ENCODE data around the gene C1orf226.

Gene C1orf226

DNA sequence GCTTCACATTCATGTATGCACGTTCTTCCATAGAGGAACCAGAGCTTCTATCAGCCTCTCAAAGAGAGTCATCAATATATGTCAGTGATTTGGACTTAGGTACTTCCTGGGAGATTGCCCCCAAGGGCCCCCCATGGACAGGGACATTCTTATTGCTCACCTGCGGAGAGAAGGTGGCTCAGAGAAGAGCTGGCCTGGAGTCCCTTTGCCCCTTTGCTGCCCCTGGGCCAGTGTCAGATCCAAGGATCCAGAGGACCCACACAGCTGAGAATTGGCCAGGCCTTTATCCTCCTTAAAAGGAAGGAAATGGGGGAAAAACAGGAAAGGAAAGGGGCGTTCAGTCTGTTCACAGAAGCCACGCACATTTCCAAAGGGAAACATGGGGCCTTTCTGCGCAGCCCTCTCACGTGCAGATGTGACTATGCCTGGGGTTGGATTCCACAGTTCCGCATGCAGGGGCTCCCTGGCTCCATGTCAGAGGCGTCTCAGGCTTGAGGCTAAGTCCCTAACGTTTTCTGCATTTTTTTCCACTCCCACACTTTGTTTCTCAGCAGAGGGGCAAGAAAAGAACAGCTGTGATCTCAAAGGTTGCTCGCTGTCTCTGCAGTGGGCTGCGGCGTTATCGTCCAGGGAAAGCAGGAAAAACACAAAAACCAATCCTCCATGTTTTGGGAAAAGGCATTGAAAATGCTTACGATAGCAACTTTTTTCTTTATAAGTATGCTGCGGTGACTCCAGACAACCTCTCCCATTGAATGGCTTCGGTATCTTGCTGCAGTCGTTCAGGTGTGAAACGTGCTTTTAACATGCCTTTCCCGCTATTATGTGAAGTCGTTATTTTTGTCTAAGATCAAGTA is 5.9 kb downstream of the C1orf226 start:
- Histone ChIP-seq H4K20me1 (no peaks in the 10 kb centered on the region), H3K4me3 (no peak overlapping the region), H3K36me3 (no peaks in the 10 kb centered on the region), H3K27ac (peak overlapping the region in 4 of 11 experiments; percentile 6 to 85 (median 50); a peak in 8 of 22 replicates), H3K27me3 (no peaks in the 10 kb centered on the region), H3K4me1 (peaks cover 27 to 61% (median 52%) of the 10 kb centered on the region in 10 experiments), H3K4me2 (peak overlapping the region in 10 of 11 experiments; percentile 25 to 92 (median 81); a peak in 20 of 22 replicates), H3K9me3 (replicated peaks in 1 of 11) (no peaks in the 10 kb centered on the region), H3K9ac (no peak overlapping the region)
- no peak for TF ChIP-seq Cebpa-rat (IDR thresholded peaks at IDR 0.05)

DNA sequence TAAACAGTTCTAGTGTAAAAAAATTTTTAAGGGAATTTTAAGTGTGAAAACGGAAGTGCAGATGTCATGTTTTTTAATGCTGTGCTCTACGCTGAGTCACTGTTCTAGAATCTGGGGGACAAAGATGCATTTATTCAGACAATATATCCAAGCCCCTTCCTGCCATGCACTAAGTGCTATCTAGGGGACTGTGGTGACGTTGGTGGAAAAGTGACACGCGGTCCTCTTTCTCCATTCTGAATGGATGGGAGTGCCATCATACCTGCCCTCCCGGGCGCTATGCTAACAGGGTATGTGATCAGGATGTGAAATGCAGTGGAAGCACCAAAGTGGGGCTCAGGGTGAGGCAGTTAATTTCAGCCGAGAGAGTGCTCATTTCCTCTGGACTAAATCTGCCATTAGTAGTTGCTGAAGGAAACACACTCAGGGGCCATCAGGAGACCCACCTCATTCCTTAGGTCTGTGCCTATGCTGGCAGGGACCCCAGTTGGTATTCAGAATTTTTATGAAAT is 6.6 kb downstream of the C1orf226 start:
- H3K9ac ChIP-seq: peak overlapping the region in 6 of 11 experiments; percentile 44 to 73 (median 58); a peak in 7 of 22 replicates
- H3K27me3 ChIP-seq: no peaks in the 10 kb centered on the region
- H3K4me1 ChIP-seq: peaks cover 27 to 61% (median 52%) of the 10 kb centered on the region in 10 experiments
- no peaks in the 10 kb centered on the region for H3K36me3 ChIP-seq
- peak overlapping the region; percentile 62 to 92 (median 81); a peak in 19 of 22 replicates for H3K4me2 ChIP-seq
- H3K4me3 ChIP-seq: no peak overlapping the region
- peak overlapping the region in 8 of 11 experiments; percentile 60 to 85 (median 74); a peak in 16 of 22 replicates for H3K27ac ChIP-seq
- H4K20me1 ChIP-seq: no peaks in the 10 kb centered on the region
- TF ChIP-seq Cebpa-rat (IDR thresholded peaks at IDR 0.05): no peak
- H3K9me3 ChIP-seq (replicated peaks in 1 of 11): no peaks in the 10 kb centered on the region

DNA sequence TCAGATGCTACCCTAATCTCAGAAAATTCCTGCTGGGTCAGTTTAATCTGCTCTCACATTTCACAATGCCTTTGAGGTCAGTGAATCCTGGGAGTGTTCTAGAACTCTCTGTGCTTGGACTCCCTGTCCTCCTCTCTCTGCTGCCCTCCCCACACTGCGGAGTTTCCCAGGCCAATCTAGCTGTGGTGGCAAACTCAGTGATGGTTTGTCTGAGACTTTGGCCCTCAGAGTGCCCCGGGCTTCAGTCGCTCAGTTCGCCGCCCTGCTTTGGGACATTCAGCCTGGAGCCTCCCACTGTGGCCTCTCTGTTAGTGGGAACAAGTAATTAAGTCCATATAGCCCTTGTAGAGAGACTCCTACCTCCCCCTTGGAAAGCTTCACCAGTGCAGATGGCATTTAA is 7.1 kb downstream of the C1orf226 start:
- TF ChIP-seq Cebpa-rat (IDR thresholded peaks at IDR 0.05): no peak
- Histone ChIP-seq H3K4me1 (peaks cover 27 to 61% (median 52%) of the 10 kb centered on the region in 10 experiments), H3K9me3 (replicated peaks in 1 of 11) (no peaks in the 10 kb centered on the region), H3K9ac (peak overlapping the region in 9 of 11 experiments; percentile 4 to 73 (median 56); a peak in 15 of 22 replicates), H3K4me3 (peak overlapping the region in 3 of 10 experiments; percentile 6 to 9 (median 8); a peak in 1 of 20 replicates), H3K36me3 (no peaks in the 10 kb centered on the region), H3K4me2 (peak overlapping the region; percentile 62 to 92 (median 81)), H4K20me1 (no peaks in the 10 kb centered on the region), H3K27me3 (no peaks in the 10 kb centered on the region), H3K27ac (peak overlapping the region in 9 of 11 experiments; percentile 21 to 85 (median 73); a peak in 17 of 22 replicates)

DNA sequence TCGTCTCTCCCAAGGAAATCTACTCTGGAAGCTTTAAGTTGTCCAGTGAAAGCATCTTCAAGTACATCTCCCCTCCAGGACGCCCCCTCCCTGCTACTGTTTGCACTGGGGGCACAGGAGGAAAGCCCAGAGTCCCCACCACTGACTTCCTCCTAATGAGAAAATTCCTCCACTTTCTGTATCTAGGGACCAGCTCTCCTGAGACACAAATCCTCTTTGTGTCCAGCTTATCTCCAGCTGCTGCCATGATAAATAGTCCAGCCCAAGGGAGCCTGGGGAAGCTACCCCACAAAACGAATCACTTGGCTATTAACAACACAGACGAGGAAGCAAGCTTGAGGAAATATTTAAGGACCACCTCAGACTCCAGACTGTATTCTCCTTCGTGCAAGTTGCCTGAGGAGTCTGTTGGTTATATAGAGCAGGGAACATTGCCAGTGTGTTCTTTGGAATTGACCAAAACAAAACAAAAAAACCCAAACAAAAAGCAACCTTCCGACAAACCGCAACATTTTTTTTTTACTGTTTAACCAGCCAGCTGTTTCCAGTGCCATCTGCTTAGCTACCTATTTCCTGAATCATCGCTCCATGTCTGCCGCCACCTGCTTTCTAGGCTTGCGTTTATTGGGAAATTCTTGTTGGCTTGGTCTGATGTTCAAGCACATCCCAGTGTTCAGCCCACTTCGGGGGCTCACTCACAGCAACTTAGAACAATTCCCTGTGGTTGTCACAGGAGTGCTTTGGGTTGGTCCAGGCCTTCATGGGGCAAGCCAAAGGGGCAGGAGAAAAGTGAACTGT is 7.7 kb downstream of the C1orf226 start:
- H3K27me3 ChIP-seq: no peaks in the 10 kb centered on the region
- H3K9me3 ChIP-seq (replicated peaks in 1 of 11): no peaks in the 10 kb centered on the region
- peak overlapping the region in 9 of 11 experiments; percentile 21 to 85 (median 73); a peak in 19 of 22 replicates for H3K27ac ChIP-seq
- H3K36me3 ChIP-seq: no peaks in the 10 kb centered on the region
- peak in 6 of 11 experiments; percentile 38 to 77 (median 72); a peak in 10 of 22 replicates for TF ChIP-seq Cebpa-rat (IDR thresholded peaks at IDR 0.05)
- peak overlapping the region in 3 of 10 experiments; percentile 6 to 9 (median 8); a peak in 1 of 20 replicates for H3K4me3 ChIP-seq
- H4K20me1 ChIP-seq: no peaks in the 10 kb centered on the region
- H3K4me1 ChIP-seq: peaks cover 27 to 61% (median 52%) of the 10 kb centered on the region in 10 experiments
- peak overlapping the region; percentile 62 to 92 (median 81) for H3K4me2 ChIP-seq
- H3K9ac ChIP-seq: peak overlapping the region in 9 of 11 experiments; percentile 4 to 73 (median 56); a peak in 16 of 22 replicates

DNA sequence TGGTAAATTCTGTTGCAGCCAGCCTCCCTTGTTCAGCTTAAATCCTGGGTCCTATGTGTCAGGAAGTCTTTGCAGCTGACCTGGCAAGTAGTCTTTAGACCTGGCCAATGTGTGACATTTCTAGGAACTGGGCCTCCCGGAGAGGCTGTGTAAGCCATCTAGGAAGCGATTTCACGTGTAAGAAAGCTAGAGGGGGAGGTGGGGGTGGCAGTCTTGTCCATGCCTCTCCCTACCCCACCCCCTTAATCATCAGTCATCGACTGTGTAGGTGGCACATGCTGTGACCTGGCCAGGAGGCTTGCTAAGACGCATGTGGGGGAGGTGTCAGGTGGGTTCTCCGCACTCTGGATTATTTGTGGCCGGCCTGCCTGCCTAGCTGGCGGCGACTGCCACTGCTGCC is 8.4 kb downstream of the C1orf226 start:
- Histone ChIP-seq H3K27ac (peak overlapping the region in 8 of 11 experiments; percentile 43 to 85 (median 74); a peak in 17 of 22 replicates), H3K9ac (peak overlapping the region in 7 of 11 experiments; percentile 20 to 66 (median 46); a peak in 11 of 22 replicates), H3K36me3 (no peaks in the 10 kb centered on the region), H3K9me3 (replicated peaks in 1 of 11) (no peaks in the 10 kb centered on the region), H3K27me3 (no peaks in the 10 kb centered on the region), H3K4me1 (peaks cover 27 to 61% (median 52%) of the 10 kb centered on the region in 10 experiments), H3K4me2 (peak overlapping the region; percentile 62 to 92 (median 81)), H4K20me1 (no peaks in the 10 kb centered on the region), H3K4me3 (no peak overlapping the region)
- TF ChIP-seq Cebpa-rat (IDR thresholded peaks at IDR 0.05): no peak

DNA sequence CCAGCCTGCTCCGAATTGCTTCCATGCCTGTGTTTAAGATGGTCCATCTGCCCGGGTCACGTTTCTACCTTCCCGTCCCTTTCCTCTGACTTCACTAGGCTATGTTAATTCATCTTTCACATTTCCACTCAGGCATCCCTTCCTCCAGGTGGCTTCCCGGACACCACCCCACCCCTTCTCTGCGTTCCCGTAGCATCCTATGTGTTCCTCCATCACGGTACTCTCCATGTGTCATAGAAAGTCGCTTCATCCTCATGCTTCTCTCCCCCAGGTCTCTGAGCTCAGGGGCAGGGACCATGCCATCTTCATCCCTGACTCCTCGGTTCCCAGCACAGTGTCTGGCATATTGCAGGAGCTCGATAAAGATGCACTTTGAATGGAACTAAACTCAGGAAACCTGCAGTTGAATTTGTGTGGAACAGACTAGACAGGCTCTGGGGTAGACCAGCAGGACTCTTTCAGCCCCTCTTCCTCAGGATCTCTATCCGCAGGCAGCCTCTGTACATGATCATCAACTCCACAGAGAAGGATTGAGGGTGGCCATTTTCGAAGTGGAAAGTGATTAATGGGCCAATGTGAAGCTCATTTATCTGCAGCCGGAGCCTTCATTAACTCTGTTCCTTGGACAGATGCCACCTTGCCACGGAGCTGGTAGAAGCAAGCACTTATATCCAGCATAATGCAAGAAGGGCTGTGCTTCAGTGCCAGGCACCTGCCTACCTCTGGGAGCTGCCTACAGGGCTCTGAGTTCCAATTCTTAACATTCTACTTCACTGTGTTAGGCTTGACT is 9.1 kb downstream of the C1orf226 start:
- Histone ChIP-seq H3K36me3 (no peaks in the 10 kb centered on the region), H4K20me1 (no peaks in the 10 kb centered on the region), H3K4me2 (peak overlapping the region; percentile 62 to 92 (median 81); a peak in 20 of 22 replicates), H3K4me3 (no peak overlapping the region), H3K9ac (peak overlapping the region in 5 of 11 experiments; percentile 23 to 66 (median 54); a peak in 6 of 22 replicates), H3K9me3 (replicated peaks in 1 of 11) (no peaks in the 10 kb centered on the region), H3K27me3 (no peaks in the 10 kb centered on the region), H3K4me1 (peaks cover 27 to 59% (median 49%) of the 10 kb centered on the region in 10 experiments), H3K27ac (peak overlapping the region in 8 of 11 experiments; percentile 43 to 85 (median 74); a peak in 15 of 22 replicates)
- no peak for TF ChIP-seq Cebpa-rat (IDR thresholded peaks at IDR 0.05)

DNA sequence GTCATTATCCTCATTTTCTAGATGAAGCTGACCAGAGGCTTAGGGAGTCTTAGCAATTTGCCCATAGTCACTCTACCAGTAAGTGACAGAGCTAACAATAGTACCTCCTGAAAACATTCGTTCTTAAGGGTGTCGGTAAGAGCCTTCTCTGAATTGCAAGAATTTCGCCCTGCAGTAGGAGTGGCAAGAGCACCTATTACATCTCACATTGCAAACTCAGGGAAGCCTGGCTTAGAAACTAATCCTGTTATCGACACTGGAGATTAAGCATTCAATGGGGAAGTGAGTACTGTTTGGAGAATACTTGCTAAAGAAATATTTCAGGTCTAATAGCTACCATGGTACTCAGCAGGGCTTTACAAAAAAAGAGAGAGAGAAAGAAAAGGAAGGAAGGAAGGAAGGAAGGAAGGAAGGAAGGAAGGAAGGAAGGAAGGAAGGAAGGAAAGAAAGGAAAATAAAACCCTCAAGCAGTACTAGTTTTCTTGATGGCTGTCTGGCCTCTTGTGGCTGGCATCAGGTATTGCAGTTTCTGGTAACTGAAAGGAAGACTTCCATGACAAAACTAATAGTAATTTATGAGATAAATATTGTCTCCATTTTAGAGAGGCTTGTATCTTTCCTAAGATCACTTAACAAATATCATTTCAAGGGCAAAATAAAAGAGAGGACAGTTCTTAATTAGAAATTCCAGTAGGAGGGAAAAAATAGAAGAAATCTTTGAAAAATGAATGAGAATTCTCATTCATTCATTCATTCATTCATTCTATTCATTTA is 10.4 kb downstream of the C1orf226 start:
- peak overlapping the region in 4 of 11 experiments; percentile 6 to 85 (median 76); a peak in 5 of 22 replicates for H3K27ac ChIP-seq
- H4K20me1 ChIP-seq: no peaks in the 10 kb centered on the region
- peak overlapping the region in 5 of 11 experiments; percentile 3 to 29 (median 12); a peak in 4 of 22 replicates for H3K4me2 ChIP-seq
- H3K4me1 ChIP-seq: peaks cover 21 to 50% (median 41%) of the 10 kb centered on the region in 10 experiments
- H3K9ac ChIP-seq: no peak overlapping the region
- no peak overlapping the region for H3K4me3 ChIP-seq
- H3K27me3 ChIP-seq: no peaks in the 10 kb centered on the region
- no peak for TF ChIP-seq Cebpa-rat (IDR thresholded peaks at IDR 0.05)
- H3K9me3 ChIP-seq (replicated peaks in 1 of 11): no peaks in the 10 kb centered on the region
- H3K36me3 ChIP-seq: no peaks in the 10 kb centered on the region
